HG03060 (cell line): ENCODE measurements around the gene RAMP2.
"Not testable (repeated sequence)": the region's sequence is repeated elsewhere in the genome, so short reads cannot be mapped to it uniquely, and the experiment has no call there.

Experiments used
- ATAC-seq: cut with Tn5 transposase; IDR thresholded peaks from one replicate; pipeline ENCODE4 v1.9.1; 2021; ENCODE audit warnings: low read depth, moderate number of reproducible peaks; ENCODE audit not compliant: unreplicated experiment

Gene RAMP2

DNA sequence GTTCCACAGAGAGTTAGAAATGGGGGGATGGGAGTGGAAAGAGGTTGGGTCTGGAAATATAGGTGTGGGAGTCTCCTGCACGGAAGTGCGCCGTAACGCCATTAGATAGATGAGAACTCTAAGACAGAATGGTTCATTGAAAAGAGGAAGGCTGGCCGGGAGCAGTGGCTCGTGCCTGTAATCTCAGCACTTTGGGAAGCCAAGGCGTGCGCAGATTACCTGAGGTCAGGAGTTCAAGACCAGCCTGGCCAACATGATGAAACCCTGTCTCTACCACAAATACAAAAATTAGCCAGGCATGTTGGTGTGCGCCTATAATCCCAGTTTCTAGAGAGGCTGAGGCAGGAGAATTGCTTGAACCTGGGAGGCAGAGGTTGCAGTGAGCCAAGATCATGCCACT, 7.0 kb downstream of the RAMP2 start:
- not testable (repeated sequence) for ATAC-seq

DNA sequence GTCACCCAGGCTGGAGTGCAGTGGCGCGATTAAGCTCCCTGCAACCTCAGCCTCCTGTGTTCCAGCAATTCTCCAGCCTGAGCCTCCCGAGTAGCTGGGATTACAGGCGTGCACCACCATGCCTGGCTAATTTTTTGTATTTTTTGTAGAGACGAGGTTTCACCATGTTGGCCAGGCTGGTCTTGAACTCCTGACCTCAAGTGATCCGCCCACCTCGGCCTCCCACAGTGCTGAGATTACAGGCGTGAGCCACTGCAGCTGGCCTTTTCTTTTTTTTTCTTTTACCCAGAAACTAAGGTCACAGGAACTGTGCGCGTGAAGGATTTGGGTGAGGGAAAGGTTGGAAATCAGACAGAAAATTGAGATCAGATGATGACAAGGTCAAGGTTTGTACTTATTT, 8.9 kb downstream of the RAMP2 start:
- ATAC-seq: not testable (repeated sequence)

- no peak for ATAC-seq
Measured at GRCh38 chr17:42772945-42773289, 11.9 kb downstream of the RAMP2 start.

GRCh38 chr17:42773290-42774035, 12.4 kb downstream of the RAMP2 start, which contains the start of gene VPS25:
Gene VPS25, plus strand, starts transcription at chr17:42773449. Its CDS starts 27 bp downstream, at chr17:42773476.
- ATAC-seq: no peak

DNA sequence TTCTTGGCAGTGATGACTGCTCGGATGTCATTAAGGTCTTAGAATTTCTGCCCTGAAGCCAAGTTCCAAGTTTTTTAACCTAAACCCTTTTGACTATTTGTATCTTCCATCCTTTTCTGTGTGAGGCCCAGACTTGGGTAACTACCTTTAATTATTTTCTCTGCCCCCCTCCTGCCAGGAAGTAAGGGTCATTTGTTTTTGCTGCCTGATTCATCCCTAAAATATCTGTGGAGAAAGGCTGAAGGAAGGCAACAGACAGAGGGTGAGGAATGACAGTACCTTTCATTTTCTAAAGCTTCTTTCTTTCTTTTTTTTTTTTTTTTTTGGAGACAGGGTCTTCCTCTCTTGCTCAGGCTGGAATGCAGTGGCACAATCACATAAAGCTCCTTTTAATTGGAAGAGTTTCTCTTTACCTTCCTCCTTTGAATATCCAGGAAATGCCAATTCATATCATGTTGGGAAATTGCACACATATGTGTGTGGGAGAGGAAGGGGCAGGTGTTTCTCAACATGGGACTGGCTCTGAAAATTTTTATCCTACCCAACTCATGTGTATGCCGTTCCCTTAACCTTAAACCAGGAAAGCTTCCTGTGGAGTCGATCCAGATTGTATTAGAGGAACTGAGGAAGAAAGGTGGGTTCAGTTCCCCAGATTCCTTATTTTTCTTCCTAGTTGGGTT, 13.2 kb downstream of the RAMP2 start:
- ATAC-seq: no peak

DNA sequence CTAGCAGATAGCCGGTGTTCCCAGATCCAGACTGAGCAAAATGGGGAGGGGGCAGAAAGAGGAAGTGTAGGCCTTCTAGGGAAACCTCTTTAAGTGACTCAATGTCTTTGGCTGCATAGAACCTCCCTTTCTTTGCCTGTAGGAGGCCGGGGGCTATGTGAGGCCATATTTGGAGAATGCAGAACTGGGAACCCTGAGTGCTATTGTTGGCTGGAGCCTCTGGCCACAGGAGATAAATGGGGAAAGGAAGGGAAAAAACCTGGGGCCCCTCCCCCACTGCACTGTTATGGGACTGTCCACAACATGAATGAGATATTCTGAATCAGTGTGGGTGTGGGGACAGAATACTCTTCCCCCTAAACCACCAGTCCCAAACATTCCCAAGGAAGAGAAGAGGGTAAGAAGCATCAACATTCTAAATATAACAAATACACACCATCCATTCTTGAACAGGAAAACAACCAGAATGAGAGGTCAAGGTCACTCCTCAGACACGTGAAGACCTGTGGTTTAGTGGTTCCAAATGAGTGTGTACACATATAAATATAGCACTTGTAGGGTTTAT, 14.6 kb downstream of the RAMP2 start:
- no peak for ATAC-seq

DNA sequence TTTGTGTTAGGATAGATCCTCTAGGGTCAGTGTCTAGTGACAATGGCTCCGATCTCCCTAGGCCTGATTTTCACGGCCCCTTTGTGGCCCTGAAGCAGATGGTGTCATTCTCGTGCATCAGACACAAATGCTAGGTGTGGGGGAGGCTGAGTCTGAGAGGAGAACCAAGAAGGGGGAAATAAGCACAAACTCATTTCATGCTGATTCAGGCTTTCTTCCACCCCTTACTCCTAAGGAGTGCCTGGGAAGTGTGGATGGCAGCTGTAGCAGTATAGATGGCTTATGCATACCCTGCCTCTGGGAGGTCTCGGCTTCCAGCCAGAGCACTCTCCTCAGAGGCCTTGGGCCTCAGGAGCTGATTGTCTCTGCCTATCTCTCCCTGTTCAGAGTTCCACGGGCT, 17.5 kb downstream of the RAMP2 start:
- ATAC-seq: no peak

- ATAC-seq: no peak
Measured at GRCh38 chr17:42779304-42779935, 18.4 kb downstream of the RAMP2 start.

- no peak for ATAC-seq
Measured at GRCh38 chr17:42779936-42780850, 19.2 kb downstream of the RAMP2 start, which contains the start of gene WNK4. Gene WNK4, plus strand, starts transcription at chr17:42780610. Its CDS starts 89 bp downstream, at chr17:42780699.

DNA sequence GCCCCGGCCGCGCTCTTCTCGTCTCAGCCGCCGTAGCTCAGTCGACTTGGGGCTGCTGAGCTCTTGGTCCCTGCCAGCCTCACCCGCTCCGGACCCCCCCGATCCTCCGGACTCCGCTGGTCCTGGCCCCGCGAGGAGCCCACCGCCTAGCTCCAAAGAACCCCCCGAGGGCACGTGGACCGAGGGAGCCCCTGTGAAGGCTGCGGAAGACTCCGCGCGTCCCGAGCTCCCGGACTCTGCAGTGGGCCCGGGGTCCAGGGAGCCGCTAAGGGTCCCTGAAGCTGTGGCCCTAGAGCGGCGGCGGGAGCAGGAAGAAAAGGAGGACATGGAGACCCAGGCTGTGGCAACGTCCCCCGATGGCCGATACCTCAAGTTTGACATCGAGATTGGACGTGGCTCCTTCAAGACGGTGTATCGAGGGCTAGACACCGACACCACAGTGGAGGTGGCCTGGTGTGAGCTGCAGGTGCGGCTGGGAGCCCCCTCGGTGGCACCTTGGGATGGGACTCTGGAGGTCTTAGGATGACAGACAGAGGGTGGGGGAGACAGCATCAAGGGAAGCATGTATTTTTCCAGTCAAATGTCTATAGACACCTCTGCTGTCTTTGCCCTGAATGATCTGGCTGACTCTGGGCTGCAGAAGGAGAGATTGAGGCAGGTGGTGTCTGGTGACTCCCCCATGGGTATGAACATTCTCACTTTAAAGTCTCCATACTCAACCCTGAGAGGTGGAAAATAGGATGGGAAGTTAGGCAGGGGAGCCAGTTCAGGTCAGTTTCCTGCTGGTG, 20.0 kb downstream of the RAMP2 start:
- no peak for ATAC-seq

GRCh38 chr17:42781639-42782165, 20.7 kb downstream of the RAMP2 start:
- ATAC-seq: no peak

DNA sequence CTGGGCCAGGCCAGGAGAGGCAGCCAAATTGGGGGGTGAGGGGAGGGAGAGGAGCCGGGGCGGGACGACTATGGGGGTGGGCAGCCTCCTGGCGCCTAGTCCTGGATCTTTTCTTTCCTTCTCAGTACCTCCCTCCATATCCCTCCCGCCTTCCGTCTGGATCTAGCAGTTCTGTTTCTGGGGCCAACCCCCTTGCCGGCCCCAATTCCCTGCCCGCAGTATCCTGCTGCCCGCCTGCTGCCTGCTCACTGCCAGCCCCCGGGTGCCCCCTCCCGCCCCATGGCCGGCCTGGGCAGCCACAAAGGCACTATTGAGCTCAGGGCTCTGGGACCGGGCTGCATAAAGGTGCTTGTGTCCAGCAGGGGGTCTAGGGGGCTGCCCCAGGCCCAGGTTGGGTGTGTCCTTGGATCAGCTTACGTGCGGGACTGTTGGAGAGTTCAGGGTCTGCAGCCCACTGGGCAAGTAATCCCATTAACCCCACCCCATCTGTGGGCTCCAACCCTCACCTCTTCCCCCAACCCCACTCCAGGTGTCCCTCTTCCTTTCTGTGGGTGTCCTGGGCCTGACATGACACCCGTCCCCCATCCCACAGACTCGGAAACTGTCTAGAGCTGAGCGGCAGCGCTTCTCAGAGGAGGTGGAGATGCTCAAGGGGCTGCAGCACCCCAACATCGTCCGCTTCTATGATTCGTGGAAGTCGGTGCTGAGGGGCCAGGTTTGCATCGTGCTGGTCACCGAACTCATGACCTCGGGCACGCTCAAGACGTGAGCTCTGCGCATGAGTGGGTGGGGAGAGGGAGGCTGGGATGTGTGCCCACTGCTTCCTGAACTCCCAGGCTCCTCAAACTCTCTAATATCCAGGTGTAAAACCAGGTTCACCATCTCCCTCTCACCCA, 21.4 kb downstream of the RAMP2 start:
- ATAC-seq: no peak

DNA sequence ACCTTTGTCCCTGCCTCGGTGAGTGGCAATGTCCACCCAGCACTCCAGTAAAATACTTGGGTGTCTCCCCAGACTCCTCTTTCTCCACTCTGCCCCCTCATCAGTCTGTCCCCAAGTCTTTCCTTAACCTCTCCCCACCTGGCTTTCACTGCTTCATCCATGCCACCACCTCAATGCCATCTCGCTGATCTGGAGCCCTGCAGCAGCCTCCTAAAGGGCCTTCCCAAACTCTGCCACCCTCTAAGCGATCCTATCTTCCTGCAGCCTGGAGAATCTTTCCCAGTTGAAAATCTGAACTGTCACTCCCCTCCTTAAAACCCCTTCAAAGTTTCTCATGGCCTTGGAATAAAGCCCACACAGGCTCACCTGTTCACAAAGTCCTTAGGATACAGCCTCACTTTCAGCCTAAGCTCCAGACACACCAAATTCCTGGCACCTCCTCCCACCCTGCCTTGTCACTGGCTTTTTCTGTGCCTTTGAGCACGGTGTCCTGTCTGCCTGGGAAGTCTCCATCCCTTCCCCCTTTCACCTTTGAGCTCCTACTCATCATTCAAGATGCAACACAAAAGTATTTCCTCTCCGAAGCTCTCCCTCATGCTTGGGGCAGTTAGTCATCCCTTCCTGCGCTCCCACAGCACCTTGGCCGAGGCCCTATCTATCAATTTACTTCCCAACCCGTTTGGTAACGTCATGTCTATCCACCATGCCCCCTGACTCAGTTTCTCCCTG, 22.2 kb downstream of the RAMP2 start:
- no peak for ATAC-seq

DNA sequence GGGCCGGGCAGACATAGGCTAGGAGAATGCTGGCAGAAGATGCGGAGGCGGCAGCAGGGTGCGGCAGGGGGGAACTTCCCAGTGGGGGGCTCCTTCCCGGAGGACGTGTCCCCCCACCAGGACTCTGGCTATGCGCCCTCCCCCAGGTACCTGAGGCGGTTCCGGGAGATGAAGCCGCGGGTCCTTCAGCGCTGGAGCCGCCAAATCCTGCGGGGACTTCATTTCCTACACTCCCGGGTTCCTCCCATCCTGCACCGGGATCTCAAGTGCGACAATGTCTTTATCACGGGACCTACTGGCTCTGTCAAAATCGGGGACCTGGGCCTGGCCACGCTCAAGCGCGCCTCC, 22.7 kb downstream of the RAMP2 start:
- ATAC-seq: no peak

GRCh38 chr17:42784409-42784808, 23.4 kb downstream of the RAMP2 start:
- no peak for ATAC-seq

DNA sequence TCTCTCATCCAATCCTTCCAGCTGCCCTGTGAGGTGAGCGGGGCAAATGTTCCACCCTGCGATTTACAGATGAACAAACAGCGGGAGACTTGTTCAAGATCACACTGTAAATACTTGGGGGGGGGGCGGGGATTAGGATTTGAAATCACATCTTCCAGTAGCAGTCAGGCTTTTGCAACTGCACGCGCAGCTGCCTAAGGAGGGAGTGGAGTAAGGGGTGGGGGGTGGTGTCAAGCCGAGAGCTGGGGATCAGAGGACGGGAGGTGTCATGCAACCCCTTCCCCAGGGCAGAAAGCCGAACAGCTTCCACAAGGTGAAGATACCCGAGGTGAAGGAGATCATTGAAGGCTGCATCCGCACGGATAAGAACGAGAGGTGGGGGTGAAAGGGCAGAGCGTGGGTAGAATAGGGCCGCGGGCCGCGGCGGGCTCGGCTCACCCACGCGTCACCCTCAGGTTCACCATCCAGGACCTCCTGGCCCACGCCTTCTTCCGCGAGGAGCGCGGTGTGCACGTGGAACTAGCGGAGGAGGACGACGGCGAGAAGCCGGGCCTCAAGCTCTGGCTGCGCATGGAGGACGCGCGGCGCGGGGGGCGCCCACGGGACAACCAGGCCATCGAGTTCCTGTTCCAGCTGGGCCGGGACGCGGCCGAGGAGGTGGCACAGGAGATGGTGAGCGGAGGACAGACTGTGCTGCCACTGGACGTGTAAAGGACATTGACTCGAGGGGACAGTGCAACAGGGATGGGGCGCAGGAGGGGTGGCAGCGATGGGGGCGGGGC, 24.0 kb downstream of the RAMP2 start:
- no peak for ATAC-seq

- ATAC-seq: no peak
Measured at GRCh38 chr17:42787266-42787665, 26.2 kb downstream of the RAMP2 start.
